Trophoblast cell (in vitro differentiated cells and primary cell): ENCODE data around the gene MTCP1.

Experiments used
- DNase-seq, 2 donors: peaks; one replicate each; pipeline ENCODE4 v3.0.0-alpha.2; 2016
- H2AFZ ChIP-seq: 2 replicates; pipeline ENCODE4 v1.6.1; 2013; ENCODE audit warnings: low read length, moderate library complexity, mild to moderate bottlenecking; ENCODE audit not compliant: insufficient read depth, poor library complexity
- H2AK5ac ChIP-seq: 2 replicates; pipeline ENCODE4 v1.6.1; 2013; ENCODE audit warnings: mild to moderate bottlenecking, low read length
- H2BK120ac ChIP-seq: 2 replicates; pipeline ENCODE4 v1.6.1; 2013; ENCODE audit warnings: low read length, mild to moderate bottlenecking, moderate library complexity; ENCODE audit not compliant: insufficient read depth, poor library complexity
- H2BK12ac ChIP-seq: 2 replicates; pipeline ENCODE4 v1.6.1; 2013; ENCODE audit warnings: mild to moderate bottlenecking, low read length, moderate library complexity
- H2BK5ac ChIP-seq: 2 replicates; pipeline ENCODE4 v1.6.1; 2013; ENCODE audit warnings: low read length, low read depth, moderate library complexity, mild to moderate bottlenecking; ENCODE audit not compliant: poor library complexity
- H3K14ac ChIP-seq: 2 replicates; pipeline ENCODE4 v1.6.1; 2013; ENCODE audit warnings: mild to moderate bottlenecking, low read length
- H3K18ac ChIP-seq: 2 replicates; pipeline ENCODE4 v1.6.1; 2013; ENCODE audit warnings: mild to moderate bottlenecking, low read length
- H3K23ac ChIP-seq: 2 replicates; pipeline ENCODE4 v1.6.1; 2013; ENCODE audit warnings: low read length
- H3K27ac ChIP-seq: 2 replicates; pipeline ENCODE4 v1.5.1; 2013; ENCODE audit warnings: low read depth, mild to moderate bottlenecking, inconsistent platforms, low read length, moderate library complexity
- H3K27me3 ChIP-seq: 2 replicates; pipeline ENCODE4 v1.6.1; 2013; ENCODE audit warnings: inconsistent platforms, mild to moderate bottlenecking, low read length, moderate library complexity; ENCODE audit not compliant: insufficient read depth
- H3K36me3 ChIP-seq, 2 experiments: 1 replicate in 1 of 2; 2 replicates in 1 of 2; pipeline ENCODE4 v1.6.1; 2013; ENCODE audit warnings: low read length in 2 of 2, mild to moderate bottlenecking in 2 of 2, moderate library complexity in 1 of 2; ENCODE audit not compliant: insufficient read depth in 2 of 2, control insufficient read depth in 1 of 2
- H3K4ac ChIP-seq: 2 replicates; pipeline ENCODE4 v1.6.1; 2013; ENCODE audit warnings: low read depth, mild to moderate bottlenecking, low read length, moderate library complexity
- H3K4me1 ChIP-seq, 2 experiments: 1 replicate in 1 of 2; 2 replicates in 1 of 2; pipeline ENCODE4 v1.6.1; 2013; ENCODE audit warnings: low read length in 2 of 2, mild to moderate bottlenecking in 2 of 2, moderate library complexity in 1 of 2; ENCODE audit not compliant: insufficient read depth in 2 of 2, control insufficient read depth in 1 of 2
- H3K4me2 ChIP-seq: 2 replicates; pipeline ENCODE4 v1.6.1; 2013; ENCODE audit warnings: inconsistent platforms, mild to moderate bottlenecking, low read length, moderate library complexity
- H3K4me3 ChIP-seq: 2 replicates; pipeline ENCODE4 v1.5.1; 2013; ENCODE audit warnings: mild to moderate bottlenecking, low read depth, low read length, inconsistent platforms
- H3K79me1 ChIP-seq: one replicate; pipeline ENCODE4 v1.6.1; 2013; ENCODE audit warnings: low read length
- H3K79me2 ChIP-seq: 2 replicates; pipeline ENCODE4 v1.6.1; 2013; ENCODE audit warnings: low read length, mild to moderate bottlenecking; ENCODE audit not compliant: control insufficient read depth, insufficient read depth, poor library complexity
- H3K9ac ChIP-seq: 2 replicates; pipeline ENCODE4 v1.6.1; 2013; ENCODE audit warnings: mild to moderate bottlenecking, low read length
- H3K9me3 ChIP-seq: 2 replicates; pipeline ENCODE4 v1.6.1; 2013; ENCODE audit warnings: low read depth, mild to moderate bottlenecking, control low read depth, inconsistent platforms, low read length; ENCODE audit not compliant: insufficient read depth
- H4K12ac ChIP-seq: 2 replicates; pipeline ENCODE4 v1.6.1; 2013; ENCODE audit warnings: low read depth, mild to moderate bottlenecking, low read length, moderate library complexity
- H4K8ac ChIP-seq: 2 replicates; pipeline ENCODE4 v1.6.1; 2013; ENCODE audit warnings: low read depth, mild to moderate bottlenecking, low read length, moderate library complexity
- H4K91ac ChIP-seq: one replicate; pipeline ENCODE4 v1.6.1; 2013; ENCODE audit warnings: low read depth, mild to moderate bottlenecking, low read length, moderate library complexity
- WGBS: extraction: QIAGEN DNeasy Blood & Tissue Kit; methylation state at CpG from one replicate; pipeline ENCODE4 v1.1.7; 2013; ENCODE audit warnings: missing lambda C conversion rate; ENCODE audit not compliant: insufficient read length, insufficient coverage; ENCODE audit errors: extremely low coverage; 5-methylcytosine and 5-hydroxymethylcytosine counted together

Gene MTCP1

GRCh38 chrX:155023907-155024833 is 46.8 kb downstream of the MTCP1 start:
- H3K79me1 ChIP-seq, result peaks cover 5% of the 10 kb centered on the region
- no peak overlapping the region for H3K4me3 ChIP-seq
- H3K4me2 ChIP-seq, result no peak overlapping the region
- peak in 1 of 2 donors; percentile 23 for DNase-seq
- H3K9me3 ChIP-seq, result no peaks in the 10 kb centered on the region
- no peak overlapping the region for H3K23ac ChIP-seq
- H3K9ac ChIP-seq, result no peak overlapping the region
- no peak overlapping the region for H4K8ac ChIP-seq
- H3K18ac ChIP-seq, result no peak overlapping the region
- H4K12ac ChIP-seq, result no peak overlapping the region
- H2BK5ac ChIP-seq, result no peak overlapping the region
- H4K91ac ChIP-seq, result no peak overlapping the region
- peaks cover 5% of the 10 kb centered on the region for H3K79me2 ChIP-seq
- H3K4ac ChIP-seq, result no peak overlapping the region
- no peak overlapping the region for H3K14ac ChIP-seq
- H3K27ac ChIP-seq, result no peak overlapping the region
- WGBS, result no CpG with 5 or more reads among the region's 6 CpGs
- no peaks in the 10 kb centered on the region for H3K27me3 ChIP-seq
- no peaks in the 10 kb centered on the region for H3K4me1 ChIP-seq
- H2AK5ac ChIP-seq, result no peak overlapping the region
- no peak overlapping the region for H2BK12ac ChIP-seq
- H3K36me3 ChIP-seq, result no peaks in the 10 kb centered on the region
- no peak overlapping the region for H2BK120ac ChIP-seq
- no peak overlapping the region for H2AFZ ChIP-seq

GRCh38 chrX:155022585-155022984 is 48.4 kb downstream of the MTCP1 start, which contains the start of gene F8:
Gene F8 (minus strand): TSS chrX:155022723. CDS start chrX:155022552, 171 bp downstream.
- Histone ChIP-seq H4K91ac (no peak within 1 kb of the TSS), H3K27ac (no peak within 1 kb of the TSS), H3K18ac (no peak within 1 kb of the TSS), H3K9me3 (no peaks in the 10 kb centered on the region), H3K4me3 (no peak within 1 kb of the TSS), H4K8ac (no peak within 1 kb of the TSS), H2BK5ac (no peak within 1 kb of the TSS), H3K23ac (no peak within 1 kb of the TSS), H3K36me3 (no peaks in the 10 kb centered on the region), H3K27me3 (no peaks in the 10 kb centered on the region), H3K4me2 (no peak within 1 kb of the TSS), H3K9ac (no peak within 1 kb of the TSS), H2BK12ac (no peak within 1 kb of the TSS), H2AFZ (no peak within 1 kb of the TSS), H2BK120ac (no peak within 1 kb of the TSS), H3K14ac (no peak within 1 kb of the TSS), H4K12ac (no peak within 1 kb of the TSS), H3K79me2 (peaks cover 5% of the 10 kb centered on the region), H3K79me1 (peaks cover 5% of the 10 kb centered on the region), H3K4me1 (no peaks in the 10 kb centered on the region), H2AK5ac (no peak within 1 kb of the TSS), H3K4ac (no peak within 1 kb of the TSS)
- no peak for DNase-seq
- WGBS, result no CpG with 5 or more reads among the region's 1 CpG

GRCh38 chrX:155020591-155020990 is 50.3 kb downstream of the MTCP1 start:
- H2BK5ac ChIP-seq, result no peak overlapping the region

More at GRCh38 chrX:155020591-155020990, 50.3 kb downstream of the MTCP1 start:
- Histone ChIP-seq H2AK5ac (no peak overlapping the region), H2BK120ac (no peak overlapping the region), H3K79me2 (no peaks in the 10 kb centered on the region), H3K9ac (no peak overlapping the region), H3K9me3 (no peaks in the 10 kb centered on the region), H3K79me1 (no peaks in the 10 kb centered on the region), H3K14ac (no peak overlapping the region), H3K4me3 (no peak overlapping the region), H2BK12ac (no peak overlapping the region), H3K23ac (no peak overlapping the region), H3K4ac (no peak overlapping the region), H3K27me3 (no peaks in the 10 kb centered on the region), H3K18ac (no peak overlapping the region), H3K36me3 (no peaks in the 10 kb centered on the region), H3K27ac (no peak overlapping the region), H4K8ac (no peak overlapping the region), H2AFZ (no peak overlapping the region), H4K91ac (no peak overlapping the region), H3K4me2 (no peak overlapping the region), H3K4me1 (no peaks in the 10 kb centered on the region), H4K12ac (no peak overlapping the region)
- no CpG with 5 or more reads among the region's 3 CpGs for WGBS
- no peak for DNase-seq
